GM19438 (cell line): ENCODE measurements around the gene CDH12.
"Not testable (repeated sequence)": the region's sequence is repeated elsewhere in the genome, so short reads cannot be mapped to it uniquely, and the experiment has no call there.

Experiments
- ATAC-seq: cut with Tn5 transposase; IDR thresholded peaks from one replicate; pipeline ENCODE4 v1.9.1; 2021; ENCODE audit warnings: low read depth; ENCODE audit not compliant: unreplicated experiment

CDH12 gene

GRCh38 chr5:22480305-22480704, 372.8 kb downstream of the CDH12 start:
- no peak for ATAC-seq

- no peak for ATAC-seq
Measured at GRCh38 chr5:22473886-22474285, 379.3 kb downstream of the CDH12 start.

- no peak for ATAC-seq
Measured at GRCh38 chr5:22471154-22471553, 382.0 kb downstream of the CDH12 start.

- ATAC-seq, result no peak
Measured at GRCh38 chr5:22470408-22470807, 382.7 kb downstream of the CDH12 start.

DNA sequence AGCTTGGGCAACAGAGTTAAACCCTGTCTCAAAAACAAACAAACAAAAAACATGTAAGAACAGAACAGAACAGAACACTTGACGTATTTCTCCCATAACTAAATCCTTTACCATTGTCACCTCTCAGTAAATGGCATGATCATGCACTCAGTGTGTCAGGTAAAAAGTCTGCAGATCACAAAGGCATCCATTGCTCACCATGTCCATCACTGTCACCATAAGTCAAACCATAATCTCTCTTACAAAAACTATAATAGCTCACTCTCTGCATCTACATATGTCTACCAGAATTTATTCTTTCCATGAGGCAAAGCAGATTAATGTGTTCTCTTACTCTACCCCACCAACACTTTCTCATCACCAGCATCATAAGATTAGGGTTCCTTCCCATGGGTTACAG, 387.5 kb downstream of the CDH12 start:
- no peak for ATAC-seq

DNA sequence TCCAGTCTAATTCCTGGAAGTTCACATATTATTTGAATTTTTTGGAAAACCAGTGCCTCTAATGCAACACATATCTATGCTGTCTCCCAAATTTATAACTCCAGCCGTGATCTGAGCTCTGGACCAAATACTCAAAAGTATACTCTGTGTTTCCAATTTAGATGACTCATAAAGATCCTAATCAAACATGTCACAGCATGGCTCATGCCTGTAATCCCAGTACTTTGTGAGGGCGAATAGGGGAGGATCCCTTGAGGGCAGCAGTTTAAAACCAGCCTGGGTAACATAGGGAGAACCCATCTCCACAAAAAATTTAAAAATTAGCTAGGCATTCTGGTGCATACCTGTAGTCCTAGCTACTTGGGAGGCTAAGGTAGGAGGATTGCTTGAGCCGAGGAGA, 388.0 kb downstream of the CDH12 start:
- no peak for ATAC-seq

GRCh38 chr5:22460189-22460588, 393.0 kb downstream of the CDH12 start:
- no peak for ATAC-seq

DNA sequence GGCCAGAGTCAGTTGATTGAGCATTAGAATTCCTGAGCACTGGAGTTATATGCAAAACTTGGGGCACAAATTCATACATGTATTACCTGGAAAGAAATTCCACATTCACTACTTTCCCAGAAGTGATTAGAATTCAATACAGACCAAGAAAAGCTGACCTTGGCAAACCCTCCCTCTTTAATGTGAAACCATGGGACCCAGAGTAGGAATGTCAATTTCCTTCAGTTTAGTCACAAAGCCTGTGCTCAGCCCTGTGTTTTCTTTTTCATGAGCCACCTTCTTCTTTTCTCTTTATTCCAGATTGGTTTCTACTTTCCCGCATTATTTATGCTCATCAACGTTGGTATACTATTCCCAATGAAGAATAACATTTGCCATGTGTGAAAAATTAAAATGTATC, 420.2 kb downstream of the CDH12 start:
- ATAC-seq, result no peak

- no peak for ATAC-seq
Measured at GRCh38 chr5:22431840-22432239, 421.3 kb downstream of the CDH12 start.

DNA sequence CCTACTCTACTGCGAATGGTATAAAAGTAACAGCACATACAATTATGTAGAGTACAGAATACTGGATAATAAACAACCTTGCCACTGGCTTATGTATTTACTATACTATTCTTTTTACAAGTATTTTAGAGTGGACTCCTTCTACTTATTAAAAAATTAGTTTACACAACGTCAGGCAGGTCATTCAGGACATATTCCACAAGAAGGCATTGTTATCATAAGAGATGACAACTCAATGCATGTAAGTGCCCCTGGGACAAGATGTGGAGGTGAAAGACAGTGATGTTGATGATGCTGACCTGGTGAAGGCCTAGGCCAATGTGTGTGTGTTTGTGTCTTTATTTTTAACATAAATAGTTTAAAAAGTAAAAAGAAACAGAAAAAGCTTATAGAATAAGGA, 421.7 kb downstream of the CDH12 start:
- no peak for ATAC-seq

DNA sequence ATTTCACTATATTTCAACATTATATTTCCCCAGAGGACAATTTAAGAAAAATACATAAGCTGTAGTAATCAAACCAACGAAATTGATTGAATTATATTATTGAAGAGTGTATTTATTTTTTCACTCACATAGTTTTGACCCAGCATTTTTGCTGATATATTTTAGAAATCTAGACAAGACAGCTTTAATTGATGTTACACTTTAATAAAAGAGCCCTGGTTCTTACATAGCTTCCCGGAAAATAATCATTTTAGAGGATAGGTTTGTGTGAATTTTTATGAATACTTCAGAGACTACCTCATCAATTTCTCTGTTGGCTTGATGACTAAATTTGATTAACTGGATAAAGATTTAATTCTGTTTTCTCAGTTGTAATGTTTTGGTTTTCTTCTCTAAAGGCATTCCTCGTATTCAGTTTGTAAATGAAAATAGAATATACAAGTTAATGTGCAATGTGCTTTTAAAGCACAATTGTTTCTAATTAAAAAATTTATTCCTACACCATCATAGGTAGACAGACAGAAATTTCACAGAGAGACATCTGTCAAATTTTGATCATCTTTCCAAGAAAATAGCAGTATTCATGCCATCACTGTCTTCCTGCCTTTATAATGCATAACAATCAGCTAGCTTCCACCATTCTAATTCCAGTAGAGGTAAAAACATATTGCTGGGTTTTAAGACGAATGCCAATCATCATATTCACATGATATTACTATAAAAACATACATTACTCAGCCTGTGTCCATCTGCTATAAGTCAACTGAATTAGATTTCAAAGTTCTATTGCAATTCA, 441.4 kb downstream of the CDH12 start:
- ATAC-seq, result no peak

GRCh38 chr5:22391956-22392355, 461.2 kb downstream of the CDH12 start:
- ATAC-seq, result no peak

DNA sequence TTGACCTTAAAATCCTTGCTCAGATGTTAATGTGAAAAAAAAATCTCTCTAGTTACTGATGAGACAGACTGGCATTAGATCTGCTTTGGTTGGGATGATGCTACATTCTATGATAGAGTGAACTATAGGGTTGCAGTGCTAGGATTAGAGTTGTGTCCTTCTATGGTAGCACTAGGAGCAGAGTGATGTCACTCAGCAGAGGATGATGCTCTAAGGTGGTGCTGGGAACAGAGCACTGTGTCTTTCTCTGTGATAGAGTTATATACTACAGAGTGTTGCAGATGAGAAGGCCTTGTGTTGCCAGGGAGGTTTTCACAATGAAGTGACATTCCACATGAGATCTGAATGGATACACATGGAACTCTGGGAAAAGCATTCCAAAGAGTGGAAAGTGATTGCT, 462.3 kb downstream of the CDH12 start:
- no peak for ATAC-seq

GRCh38 chr5:22372826-22373660, 480.1 kb downstream of the CDH12 start:
- no peak for ATAC-seq

DNA sequence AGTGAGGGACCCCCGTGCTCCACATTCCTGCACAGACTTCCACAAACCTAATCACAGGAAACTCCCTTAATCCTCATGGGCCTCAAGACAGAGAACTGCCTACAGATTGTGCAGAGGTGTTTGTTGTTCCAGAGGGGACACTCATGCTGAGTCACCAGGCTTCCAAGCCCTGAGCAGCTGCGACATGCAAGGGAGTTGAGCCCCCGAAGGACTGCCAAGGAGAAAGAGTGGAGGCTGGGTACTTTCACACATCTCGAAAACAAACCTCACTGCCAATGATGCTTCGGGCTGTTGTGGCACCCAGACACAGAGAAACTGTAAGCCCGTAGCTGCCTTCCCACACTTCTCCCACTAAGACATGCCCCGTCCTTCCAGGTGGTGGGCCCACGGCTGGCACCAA, 480.8 kb downstream of the CDH12 start:
- no peak for ATAC-seq

DNA sequence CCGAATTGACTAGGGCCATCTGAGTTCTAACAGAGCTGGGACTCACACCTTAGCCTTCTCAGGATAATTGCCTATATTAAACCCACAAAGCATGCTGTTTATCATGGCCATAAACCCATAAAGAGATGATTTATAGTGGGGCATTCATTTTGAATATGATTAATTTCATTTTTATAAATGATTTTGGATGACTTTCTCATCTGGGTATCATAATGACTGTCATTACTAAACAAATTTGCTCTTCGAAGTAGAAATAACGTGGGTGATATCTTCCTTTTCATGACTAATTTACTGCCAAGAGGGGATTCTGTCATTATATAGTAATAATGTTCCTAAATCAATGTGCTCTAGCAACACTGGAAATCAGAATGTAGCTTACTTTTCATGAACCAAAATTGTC, 498.2 kb downstream of the CDH12 start:
- no peak for ATAC-seq

DNA sequence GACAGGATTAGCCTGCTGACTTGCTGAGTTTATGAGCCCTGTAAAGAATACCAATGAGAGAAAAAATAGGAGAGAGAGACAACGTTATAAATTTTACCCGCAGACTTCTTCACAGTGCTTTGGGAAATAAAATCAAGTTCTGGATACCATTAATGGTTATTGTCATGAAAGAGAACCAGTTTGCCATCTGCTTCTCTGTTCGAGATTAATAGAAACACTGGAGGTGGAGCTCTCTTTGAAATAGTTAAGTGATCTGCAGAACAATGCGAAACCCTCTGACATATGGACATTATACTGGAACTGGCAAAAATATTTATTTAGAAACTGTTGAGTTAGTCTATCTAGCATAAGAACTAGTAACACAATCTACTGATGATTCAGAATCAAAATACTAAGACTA, 500.7 kb downstream of the CDH12 start:
- ATAC-seq, result no peak

DNA sequence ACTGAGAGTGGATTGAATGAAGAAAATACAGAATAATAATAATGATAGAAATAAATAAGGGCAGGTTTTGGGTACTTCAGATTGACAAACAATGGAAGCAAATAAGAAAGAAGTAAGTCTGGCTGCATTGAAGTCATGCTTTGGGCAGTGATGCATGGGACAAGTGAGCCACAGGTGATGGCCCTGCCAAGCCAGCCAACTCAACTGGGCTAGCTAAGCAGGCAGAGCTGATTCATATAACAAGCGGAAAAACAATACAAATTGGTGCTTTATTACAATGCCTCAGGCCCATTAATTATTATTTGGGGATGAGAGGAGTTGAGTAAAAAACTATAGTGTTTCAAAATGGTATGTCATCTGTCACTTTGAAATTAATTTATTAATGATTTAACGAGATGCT, 502.0 kb downstream of the CDH12 start:
- no peak for ATAC-seq

DNA sequence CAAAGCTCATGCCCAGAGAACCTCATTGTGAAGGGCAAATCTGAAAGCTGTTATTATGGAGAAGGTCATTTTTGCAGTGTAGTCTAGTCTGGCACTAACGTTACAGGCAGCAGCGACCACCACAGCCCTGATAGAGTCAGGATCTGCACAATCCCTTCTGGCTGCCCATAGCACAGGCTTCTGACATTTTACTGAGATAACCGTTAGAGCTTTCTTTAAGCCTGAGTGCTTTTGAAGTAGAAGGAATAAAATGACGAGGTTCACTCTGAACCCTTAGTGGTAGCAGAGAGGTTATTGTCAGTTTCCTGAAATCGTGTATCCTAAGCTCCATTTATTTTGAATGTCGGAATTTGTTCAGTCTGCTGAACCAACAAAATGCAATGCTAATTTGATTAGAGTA, 505.1 kb downstream of the CDH12 start:
- no peak for ATAC-seq

DNA sequence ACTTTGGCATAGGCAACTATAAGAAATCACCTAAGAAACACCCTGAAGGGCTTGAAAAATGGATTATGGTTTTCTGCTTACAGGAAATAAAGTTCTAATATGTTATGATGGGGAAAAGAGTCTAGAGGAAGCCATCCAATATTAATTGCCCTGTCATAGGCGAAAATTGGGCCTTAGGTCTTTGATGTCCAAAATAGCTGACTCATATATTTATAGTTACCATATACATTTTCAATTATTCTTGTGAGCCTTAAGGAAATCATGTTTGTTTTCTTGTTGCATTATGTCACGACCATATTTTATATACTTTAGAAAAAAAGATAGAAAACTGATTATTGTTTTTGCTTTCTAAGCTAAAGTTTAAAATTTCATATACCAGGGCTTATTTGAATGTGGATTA, 509.1 kb downstream of the CDH12 start:
- no peak for ATAC-seq

DNA sequence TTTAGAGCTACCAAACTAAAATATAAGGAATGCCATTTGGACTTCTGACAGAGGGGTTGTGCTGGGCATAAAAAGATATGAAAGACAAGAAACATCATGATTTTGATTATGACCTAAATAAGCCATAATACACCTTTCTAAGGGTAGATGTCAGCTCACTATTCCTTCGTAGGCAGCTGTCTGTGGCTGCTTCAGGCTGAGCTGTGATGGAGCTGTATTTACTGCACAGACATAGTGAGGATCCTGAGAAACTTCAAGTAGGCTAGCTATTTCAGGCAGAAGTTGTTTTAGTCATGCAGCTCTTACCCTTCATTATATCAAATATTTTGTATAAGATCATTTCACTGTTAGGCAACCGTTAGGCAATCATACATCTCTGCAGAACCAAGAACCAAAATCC, 511.7 kb downstream of the CDH12 start:
- ATAC-seq, result no peak

DNA sequence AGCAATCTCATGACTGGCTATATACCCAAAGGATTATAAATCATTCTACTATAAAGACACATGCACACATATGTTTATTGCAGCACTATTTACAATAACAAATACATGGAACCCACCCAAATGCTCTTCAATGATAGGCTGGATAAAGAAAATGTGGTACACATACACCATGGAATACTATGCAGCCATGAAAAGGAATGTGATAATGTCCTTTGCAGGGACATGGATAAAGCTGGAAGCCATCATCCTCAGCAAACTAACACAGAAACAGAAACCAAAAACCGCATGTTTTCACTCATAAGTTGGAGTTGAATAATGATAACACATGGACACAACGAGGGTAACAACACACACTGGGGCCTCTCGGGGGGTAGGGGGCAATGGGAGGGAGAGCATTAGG, 520.2 kb downstream of the CDH12 start:
- not testable (repeated sequence) for ATAC-seq
